Esophagus squamous epithelium (tissue), 4 donors: ENCODE data around the gene RASGEF1C.

Experiments
- CTCF ChIP-seq, 6 experiments: fragments of 450-650 bp in 4 of 6; fragments of 200-600 bp in 2 of 6; sonication (generic) in 2 of 6; IDR thresholded peaks; one replicate each; pipeline ENCODE4 v1.5.1; 2016 to 2019; ENCODE audit warnings: antibody characterized with exemption in 6 of 6, mild to moderate bottlenecking in 4 of 6, moderate library complexity in 4 of 6
- POLR2A ChIP-seq, 4 donors: fragments of 450-650 bp; IDR thresholded peaks; one replicate each; pipeline ENCODE4 v1.6.1; 2017; ENCODE audit warnings: antibody characterized with exemption in 4 of 4, mild to moderate bottlenecking in 4 of 4, moderate library complexity in 3 of 4

GRCh38 chr5:180213256-180213600 lies 4.2 kb upstream of the RASGEF1C start:
- no peak for TF ChIP-seq CTCF (IDR thresholded peaks at IDR 0.05)
- no peak for TF ChIP-seq POLR2A (IDR thresholded peaks at IDR 0.05)
